Naive thymus-derived CD4-positive, alpha-beta T cell (primary cell): Measurements from ENCODE around the gene KLHL41. TPM values are rescaled to one million over a fixed set of nuclear protein-coding genes. Genes with fewer than 3 reads are reported as not detected.
"Not testable (repeated sequence)": the region's sequence is repeated elsewhere in the genome, so short reads cannot be mapped to it uniquely, and the experiment has no call there.

ENCODE experiments used
- ATAC-seq: fragments of 150-1000 bp; cut with Tn5 transposase; 2 replicates; pipeline ENCODE4 v1.10.0; 2021; ENCODE audit warnings: mild to moderate bottlenecking, moderate library complexity
- CTCF ChIA-PET: fragments of 350-600 bp; sonication (Branson Sonifier 250); formaldehyde crosslinking; loops from one replicate; lab custom pipeline; 2021; ENCODE audit warnings: antibody characterized with exemption; lab: Charles Lee
- POLR2A ChIA-PET: fragments of 350-600 bp; sonication (Branson Sonifier 250); formaldehyde crosslinking; loops from one replicate; lab custom pipeline; 2021; ENCODE audit warnings: antibody characterized with exemption, inconsistent platforms; lab: Charles Lee
- DNase-seq, 9 donors: peaks; one replicate each; pipeline versions ENCODE4 v3.0.0 to v3.0.0-alpha.2; 2020 to 2022; ENCODE audit warnings: mixed read lengths in 1 of 9
- H3K27ac ChIP-seq: one replicate; pipeline ENCODE4 v1.7.0; 2013; ENCODE audit warnings: mild to moderate bottlenecking, low read depth, low read length, moderate library complexity
- H3K27me3 ChIP-seq, 2 donors: one replicate each; pipeline ENCODE4 v1.7.0; 2013; ENCODE audit warnings: low read length in 2 of 2, mild to moderate bottlenecking in 2 of 2, moderate library complexity in 2 of 2; ENCODE audit not compliant: control insufficient read depth in 2 of 2, insufficient read depth in 2 of 2
- H3K36me3 ChIP-seq, 3 experiments: 1 replicate in 2 of 3; 2 replicates in 1 of 3; pipeline ENCODE4 v1.7.0; 2013; ENCODE audit warnings: low read length in 3 of 3, mild to moderate bottlenecking in 3 of 3, moderate library complexity in 1 of 3; ENCODE audit not compliant: insufficient read depth in 3 of 3, control insufficient read depth in 2 of 3
- H3K4me1 ChIP-seq, 2 donors: one replicate each; pipeline ENCODE4 v1.7.0; 2013; ENCODE audit warnings: low read length in 2 of 2, mild to moderate bottlenecking in 2 of 2, moderate library complexity in 1 of 2; ENCODE audit not compliant: control insufficient read depth in 2 of 2, insufficient read depth in 2 of 2
- H3K4me3 ChIP-seq: 2 replicates; pipeline ENCODE4 v1.7.0; 2013; ENCODE audit warnings: mild to moderate bottlenecking, low read length
- H3K9me3 ChIP-seq, 3 experiments: 1 replicate in 2 of 3; 2 replicates in 1 of 3; pipeline ENCODE4 v1.7.0; 2013; ENCODE audit warnings: low read length in 3 of 3; ENCODE audit not compliant: control insufficient read depth in 2 of 3
- H3K27ac Mint-ChIP-seq, 9 donors: one replicate each; pipeline ENCODE4 v1.8.0; 2020 to 2022; ENCODE audit warnings: mixed read lengths in 9 of 9, mild to moderate bottlenecking in 8 of 9, moderate library complexity in 5 of 9, inconsistent platforms in 2 of 9
- H3K27me3 Mint-ChIP-seq, 5 donors: one replicate each; pipeline ENCODE4 v1.8.0; 2021 to 2022; ENCODE audit warnings: mixed read lengths in 5 of 5, mild to moderate bottlenecking in 1 of 5
- H3K36me3 Mint-ChIP-seq, 5 donors: one replicate each; pipeline ENCODE4 v1.8.0; 2020 to 2022; ENCODE audit warnings: mixed read lengths in 5 of 5, mild to moderate bottlenecking in 3 of 5, inconsistent platforms in 1 of 5
- H3K4me1 Mint-ChIP-seq, 7 donors: one replicate each; pipeline ENCODE4 v1.8.0; 2020 to 2022; ENCODE audit warnings: mixed read lengths in 7 of 7, mild to moderate bottlenecking in 3 of 7, inconsistent platforms in 1 of 7
- H3K4me3 Mint-ChIP-seq, 10 donors: one replicate each; pipeline ENCODE4 v1.8.0; 2020 to 2022; ENCODE audit warnings: mild to moderate bottlenecking in 10 of 10, mixed read lengths in 10 of 10, moderate library complexity in 6 of 10, inconsistent platforms in 2 of 10
- H3K9me3 Mint-ChIP-seq, 11 donors: one replicate each; pipeline ENCODE4 v1.8.0; 2020 to 2022; ENCODE audit warnings: mixed read lengths in 11 of 11, mild to moderate bottlenecking in 4 of 11, inconsistent platforms in 1 of 11, moderate library complexity in 1 of 11
- intact Hi-C, 2 donors: fragments of 100-400 bp; cut with micrococcal nuclease; formaldehyde crosslinking; loops; one replicate each; pipeline ENCODE4 v1.15.1; 2023
- polyA plus RNA-seq, 2 donors: library from polyadenylated mRNA; unstranded; fragments of 300-500 nt; fragmentation: Illumina TruSeq; gene quantifications; one replicate each; pipeline ENCODE4 v1.2.3, GENCODE V29; 2021
- total RNA-seq, 6 experiments: library from RNA in 5 of 6; stranded (reverse) in 5 of 6; gene quantifications; 1 replicate in 5 of 6; 2 replicates in 1 of 6; pipeline ENCODE4 v1.2.3 and lab custom pipeline; 2021 to 2026

KLHL41 gene
- total and polyA plus RNA-seq, 7 experiments from 2014 or later, result 0.20 to 1.1 (median 0.46) TPM; not detected in 3

DNA sequence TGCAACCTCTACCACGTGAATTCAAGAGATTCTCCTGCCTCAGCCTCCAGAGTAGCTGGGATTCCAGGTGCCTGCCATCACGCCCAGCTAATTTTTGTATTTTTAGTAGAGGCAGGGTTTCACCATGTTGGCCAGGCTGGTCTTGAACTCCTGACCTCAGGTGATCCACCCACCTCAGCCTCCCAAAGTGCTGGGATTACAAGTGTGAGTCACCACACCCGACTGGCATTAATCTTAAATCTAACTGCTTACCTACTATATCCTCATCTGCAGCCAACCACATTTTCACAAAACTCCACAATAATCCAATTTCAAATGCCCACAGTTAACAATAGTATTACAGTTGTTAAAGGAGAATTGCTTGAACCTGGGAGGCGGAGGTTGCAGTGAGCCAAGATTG lies 61.2 kb downstream of the KLHL41 start:
- H3K36me3 Mint-ChIP-seq, result peaks cover 0 to 13% (median 6%) of the 10 kb centered on the region in 5 donors
- DNase-seq, H3K4me3 Mint-ChIP-seq, H3K4me3 ChIP-seq, H3K9me3 Mint-ChIP-seq, ATAC-seq, H3K27me3 Mint-ChIP-seq, H3K27me3 ChIP-seq, H3K4me1 ChIP-seq, H3K27ac Mint-ChIP-seq, CTCF ChIA-PET, H3K27ac ChIP-seq, H3K36me3 ChIP-seq, H3K9me3 ChIP-seq: not testable (repeated sequence)
- intact Hi-C loops, result loop anchor here (5.0 kb wide), 2 partner anchors 678 to 1357 kb away; partner anchors contain the start of genes GORASP2 (in 1 of the 2) and SPC25 (in 1 of the 2)
- POLR2A ChIA-PET, result interaction anchor here (0.6 kb wide), 1 partner anchor 443 kb away, joined by 3 read pairs; no protein-coding TSS in a partner anchor
- peaks cover 16 to 32% (median 24%) of the 10 kb centered on the region in 7 donors for H3K4me1 Mint-ChIP-seq

DNA sequence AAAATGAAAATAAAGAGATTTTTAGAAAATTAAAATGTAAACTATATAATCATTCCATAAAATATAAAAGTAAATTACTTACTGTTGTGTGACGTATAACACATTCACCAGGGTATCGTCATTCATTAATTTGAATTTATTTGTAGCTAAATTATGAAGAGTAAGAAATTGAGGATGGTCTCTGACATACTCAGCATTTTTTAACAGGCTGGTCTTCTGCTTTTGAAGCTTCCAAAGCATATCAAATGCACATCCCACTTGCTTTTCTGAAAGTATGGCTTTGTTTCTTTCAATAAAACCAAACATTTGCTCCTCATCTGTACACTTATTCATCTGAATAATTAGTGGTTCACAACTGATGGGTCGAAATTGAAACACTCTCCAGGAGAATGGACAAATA lies 62.1 kb downstream of the KLHL41 start:
- intact Hi-C loops, result loop anchor here (5.0 kb wide), 2 partner anchors 679 to 1356 kb away; partner anchors contain the start of genes GORASP2 (in 1 of the 2) and SPC25 (in 1 of the 2)
- H3K4me3 Mint-ChIP-seq, result no peak overlapping the region
- H3K27ac Mint-ChIP-seq, result no peak overlapping the region
- POLR2A ChIA-PET, result interaction anchor here (3.1 kb wide), 1 partner anchor 13 kb away, joined by 28 read pairs; the partner anchor contains the start of gene PPIG
- ATAC-seq (no peak), DNase-seq (no peak)
- peaks cover 0 to 13% (median 4%) of the 10 kb centered on the region in 5 donors for H3K36me3 Mint-ChIP-seq
- H3K27me3 ChIP-seq, result no peaks in the 10 kb centered on the region
- no peak overlapping the region for H3K27ac ChIP-seq
- H3K4me1 ChIP-seq, result peaks cover 4 to 5% of the 10 kb centered on the region in 2 donors
- peaks cover 0 to 4% (median 0%) of the 10 kb centered on the region in 5 donors for H3K27me3 Mint-ChIP-seq
- CTCF ChIA-PET, result no interaction called here
- H3K9me3 ChIP-seq, result no peaks in the 10 kb centered on the region
- peaks cover 16 to 32% (median 24%) of the 10 kb centered on the region in 7 donors for H3K4me1 Mint-ChIP-seq
- no peaks in the 10 kb centered on the region for H3K36me3 ChIP-seq
- no peaks in the 10 kb centered on the region for H3K9me3 Mint-ChIP-seq
- no peak overlapping the region for H3K4me3 ChIP-seq

DNA sequence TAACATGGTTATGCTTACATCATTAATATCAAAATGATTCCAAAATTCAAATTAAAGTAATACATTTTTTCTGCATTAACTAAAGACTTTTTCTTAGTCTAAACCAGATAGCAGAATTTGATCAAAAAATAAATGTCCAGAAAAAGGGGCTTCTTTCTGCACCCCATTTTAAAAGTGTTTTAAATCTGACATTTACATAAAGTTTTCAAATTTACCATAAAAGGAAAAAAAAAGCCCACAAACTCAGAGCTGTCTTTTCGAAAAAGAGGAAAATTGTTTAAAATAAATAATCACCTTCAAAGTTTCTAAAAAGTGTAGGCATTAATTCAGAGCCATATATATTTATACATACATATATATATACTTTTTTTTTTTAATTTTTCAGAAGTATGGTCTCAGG lies 62.7 kb downstream of the KLHL41 start:
- H3K27me3 Mint-ChIP-seq, result peaks cover 0 to 4% (median 0%) of the 10 kb centered on the region in 5 donors
- Histone ChIP-seq H3K36me3 (no peaks in the 10 kb centered on the region), H3K27ac (no peak overlapping the region), H3K4me1 (peaks cover 4 to 5% of the 10 kb centered on the region in 2 donors), H3K27me3 (no peaks in the 10 kb centered on the region), H3K4me3 (no peak overlapping the region), H3K9me3 (no peaks in the 10 kb centered on the region)
- ChIA-PET POLR2A (interaction anchor here (1.0 to 3.1 kb wide), 2 partner anchors 10 to 12 kb away, joined by 3 to 28 read pairs; partner anchors contain the start of gene PPIG), CTCF (interaction anchor here (1.7 kb wide), 1 partner anchor 12 kb away, joined by 5 read pairs; the partner anchor contains the start of gene PPIG)
- no peak overlapping the region for H3K4me3 Mint-ChIP-seq
- H3K9me3 Mint-ChIP-seq, result no peaks in the 10 kb centered on the region
- intact Hi-C loops, result loop anchor here (5.0 kb wide), 2 partner anchors 680 to 1355 kb away; partner anchors contain the start of genes GORASP2 (in 1 of the 2) and SPC25 (in 1 of the 2)
- no peak for DNase-seq
- ATAC-seq, result no peak
- H3K27ac Mint-ChIP-seq, result no peak overlapping the region
- H3K36me3 Mint-ChIP-seq, result peaks cover 0 to 13% (median 4%) of the 10 kb centered on the region in 5 donors
- H3K4me1 Mint-ChIP-seq, result peaks cover 16 to 32% (median 24%) of the 10 kb centered on the region in 7 donors

DNA sequence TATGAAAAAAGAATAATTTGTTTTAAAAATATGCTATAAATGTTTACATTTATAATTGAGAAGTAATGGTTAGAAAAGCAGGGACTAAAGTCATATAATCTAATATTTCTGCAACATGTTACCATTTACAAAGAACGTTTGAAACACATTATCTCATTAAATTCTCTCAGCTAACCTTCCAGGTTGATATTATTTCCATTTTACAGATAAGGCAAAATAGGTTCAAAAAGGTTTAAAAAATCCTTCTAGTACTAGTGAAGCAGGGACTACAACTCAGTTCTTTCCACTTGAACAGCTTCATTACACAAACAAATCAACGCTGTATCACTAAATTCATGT lies 63.3 kb downstream of the KLHL41 start:
- Mint-ChIP-seq H3K27me3 (peaks cover 0 to 4% (median 0%) of the 10 kb centered on the region in 5 donors), H3K4me3 (peak overlapping the region; percentile 88 to 99 (median 94)), H3K27ac (peak overlapping the region in 7 of 9 donors; percentile 87 to 95 (median 91)), H3K9me3 (no peaks in the 10 kb centered on the region), H3K36me3 (peaks cover 0 to 13% (median 4%) of the 10 kb centered on the region in 5 donors), H3K4me1 (peaks cover 14 to 32% (median 24%) of the 10 kb centered on the region in 7 donors)
- CTCF ChIA-PET, result interaction anchor here (0.5 to 1.7 kb wide), 2 partner anchors 12 to 41 kb away, joined by 3 to 5 read pairs; partner anchors contain the start of gene PPIG
- ATAC-seq, result no peak
- Histone ChIP-seq H3K4me3 (peak overlapping the region; percentile 93), H3K4me1 (peaks cover 4 to 5% of the 10 kb centered on the region in 2 donors), H3K36me3 (no peaks in the 10 kb centered on the region), H3K9me3 (no peaks in the 10 kb centered on the region), H3K27ac (peak overlapping the region; percentile 80), H3K27me3 (no peaks in the 10 kb centered on the region)
- POLR2A ChIA-PET, result interaction anchor here (0.5 to 3.1 kb wide), 3 partner anchors 10 to 100 kb away, joined by 3 to 28 read pairs (median 3); partner anchors contain the start of gene PPIG
- intact Hi-C loops, result loop anchor here (1.0 to 5.0 kb wide), 8 partner anchors 12 to 1356 kb away; partner anchors contain the start of genes BBS5 (in 2 of the 2), CFAP210 (in 2 of the 2), PHOSPHO2 (in 2 of the 2) and PPIG (in 2 of the 2)
- no peak for DNase-seq

DNA sequence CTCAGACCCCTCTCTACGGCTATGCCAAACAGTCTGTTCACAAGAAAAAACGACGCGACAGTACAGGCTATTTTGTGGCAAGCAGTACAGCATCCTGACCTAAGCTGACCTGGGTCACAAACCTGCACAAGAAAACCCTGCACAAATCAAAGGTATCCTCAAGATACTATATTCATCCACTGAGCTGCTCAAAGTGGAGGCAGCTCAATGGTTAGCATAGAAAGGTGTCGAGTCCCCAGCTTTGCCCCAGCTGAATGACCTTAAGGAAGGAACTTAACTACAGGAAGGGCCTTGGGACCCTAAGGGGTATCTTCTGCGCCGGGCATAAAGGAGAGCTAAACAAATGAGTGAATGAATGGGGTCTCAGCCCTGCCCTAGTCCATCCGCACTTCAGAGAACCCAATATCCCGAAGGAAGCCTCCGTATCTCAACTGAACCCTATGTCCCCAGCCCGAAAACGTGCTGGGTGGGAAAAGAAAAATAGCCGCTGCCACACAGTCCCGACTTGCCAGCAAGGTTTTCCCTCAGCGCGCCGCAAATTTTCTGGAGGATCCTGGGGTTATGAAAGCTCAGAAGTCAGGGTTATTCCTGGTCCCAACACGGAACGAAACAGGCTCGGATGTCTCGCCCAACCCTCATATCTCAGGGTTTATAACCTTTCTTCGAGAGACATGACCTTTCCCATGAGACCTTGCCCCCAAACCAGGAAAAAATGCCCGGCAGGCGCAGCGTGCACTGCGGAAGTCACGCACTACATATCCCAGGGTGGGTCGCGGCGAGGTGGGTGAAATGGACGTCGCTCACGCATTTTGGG lies 63.9 kb downstream of the KLHL41 start, which contains the start of gene FASTKD1:
FASTKD1 (minus strand) TSS at position 706 of the 814 bp plus-strand sequence. CDS start 1,836 bp downstream, outside the sequence.
- no peaks in the 10 kb centered on the region for H3K27me3 ChIP-seq
- H3K9me3 ChIP-seq, result no peaks in the 10 kb centered on the region
- POLR2A ChIA-PET, result interaction anchor here (0.5 to 3.1 kb wide), 6 partner anchors 9 to 225 kb away, joined by 3 to 28 read pairs (median 4); partner anchors contain the start of genes BBS5, PPIG and SSB
- DNase-seq (peak; percentile 55 to 88 (median 76)), ATAC-seq (peak; percentile 100)
- no peaks in the 10 kb centered on the region for H3K9me3 Mint-ChIP-seq
- peak within 1 kb of the TSS; percentile 88 to 99 (median 94) for H3K4me3 Mint-ChIP-seq
- H3K4me1 Mint-ChIP-seq, result peaks cover 14 to 32% (median 24%) of the 10 kb centered on the region in 7 donors
- peak within 1 kb of the TSS; percentile 93 for H3K4me3 ChIP-seq
- H3K27ac ChIP-seq, result peak within 1 kb of the TSS; percentile 80
- peaks cover 0 to 4% (median 0%) of the 10 kb centered on the region in 5 donors for H3K27me3 Mint-ChIP-seq
- intact Hi-C loops, result loop anchor here (1.0 to 5.0 kb wide), 8 partner anchors 11 to 1355 kb away; partner anchors contain the start of genes BBS5 (in 2 of the 2), CFAP210 (in 2 of the 2), PHOSPHO2 (in 2 of the 2) and PPIG (in 2 of the 2)
- CTCF ChIA-PET, result interaction anchor here (0.5 to 1.7 kb wide), 4 partner anchors 11 to 1866 kb away, joined by 3 to 5 read pairs (median 4); partner anchors contain the start of gene PPIG
- H3K36me3 ChIP-seq, result no peaks in the 10 kb centered on the region
- peaks cover 4 to 5% of the 10 kb centered on the region in 2 donors for H3K4me1 ChIP-seq
- peak within 1 kb of the TSS; percentile 74 to 95 (median 91) for H3K27ac Mint-ChIP-seq
- peaks cover 0 to 10% (median 4%) of the 10 kb centered on the region in 5 donors for H3K36me3 Mint-ChIP-seq
